K562 (cell line): ENCODE data around the gene DMBT1. TPM values are rescaled to one million over a fixed set of nuclear protein-coding genes. Genes with fewer than 3 reads are reported as not detected.

Source experiments
- ATAC-seq: fragments of 200-7000 bp; cut with Tn5 transposase; 3 replicates; pipeline ENCODE4 v1.9.1; 2020; ENCODE audit warnings: moderate library complexity
- Bru-seq: library from RNA; stranded (reverse); fragments of 400-500 nt; gene quantifications from one replicate; lab custom pipeline; 2021; lab: Mats Ljungman, UMichigan
- BruChase-seq, 2 experiments: library from RNA; stranded (reverse); fragments of 400-500 nt; gene quantifications; one replicate each; lab custom pipeline; 2021; lab: Mats Ljungman, UMichigan
- BruUV-seq: library from RNA; stranded (reverse); fragments of 400-500 nt; replicated peaks from 2 replicates; lab custom pipeline; 2021; lab: Mats Ljungman, UMichigan
- CTCF ChIA-PET: fragments of 300-600 bp; formaldehyde crosslinking; extraction: SDS; loops from one replicate; lab custom pipeline; 2021; ENCODE audit warnings: low intra/inter-chr PET ratio; lab: Yijun Ruan, JAX
- POLR2A ChIA-PET: fragments of 300-600, 350-650 bp; sonication (Branson Sonifier 250); formaldehyde crosslinking; extraction: SDS; loops from one replicate; lab custom pipeline; 2021; ENCODE audit warnings: antibody characterized with exemption, inconsistent platforms; lab: Yijun Ruan, JAX
- DNase-seq, 4 experiments: peaks; one replicate each; pipeline versions ENCODE4 v3.0.0 to v3.0.0-alpha.2; 2011 to 2018; ENCODE audit warnings: low spot score in 3 of 4, mixed read lengths in 3 of 4; ENCODE audit errors: extremely low read depth in 1 of 4
- FAIRE-seq: peaks from 2 replicates; lab custom pipeline; 2011; peaks lifted over from hg19 to GRCh38; lab: Jason Lieb, UNC
- H2AFZ ChIP-seq: 2 replicates; pipeline ENCODE4 v1.6.0; 2011; ENCODE audit warnings: low read depth, low read length, control low read depth, inconsistent platforms
- H3K27ac ChIP-seq: fragments of 200-600 bp; 3 replicates; pipeline ENCODE4 v1.8.0; 2011; ENCODE audit warnings: low read depth, mild to moderate bottlenecking, control low read depth, inconsistent platforms, low read length, moderate library complexity, mixed read lengths; ENCODE audit errors: extremely low read depth
- H3K27me3 ChIP-seq, 2 experiments: fragments of 300-600 bp in 1 of 2; 2 replicates in 1 of 2; 3 replicates in 1 of 2; pipeline versions ENCODE4 v1.6.0 to v1.8.0; 2011; ENCODE audit warnings: inconsistent platforms in 2 of 2, low read length in 2 of 2, mild to moderate bottlenecking in 1 of 2, mixed read lengths in 1 of 2, moderate library complexity in 1 of 2; ENCODE audit not compliant: control insufficient read depth in 2 of 2, insufficient read depth in 2 of 2
- H3K36me3 ChIP-seq: fragments of 300-600 bp; 3 replicates; pipeline ENCODE4 v1.8.0; 2011; ENCODE audit warnings: mild to moderate bottlenecking, low read length, inconsistent platforms; ENCODE audit not compliant: control insufficient read depth, insufficient read depth
- H3K4me1 ChIP-seq, 2 experiments: fragments of 200-600 bp in 1 of 2; replicated peaks in 1 of 2; 2 replicates in 1 of 2; 3 replicates in 1 of 2; pipeline versions ENCODE4 v1.5.1 to v1.8.0; 2011; ENCODE audit warnings: inconsistent platforms in 2 of 2, low read length in 2 of 2, mild to moderate bottlenecking in 1 of 2, mixed read lengths in 1 of 2, moderate library complexity in 1 of 2; ENCODE audit not compliant: control insufficient read depth in 2 of 2, insufficient read depth in 2 of 2
- H3K4me2 ChIP-seq: 2 replicates; pipeline ENCODE4 v1.6.1; 2011; ENCODE audit warnings: low read length, control low read depth, inconsistent platforms, mixed read lengths; ENCODE audit not compliant: insufficient read depth
- H3K4me3 ChIP-seq: fragments of 200-600 bp; sonication (generic), shearing (Covaris generic); 2 replicates; pipeline ENCODE4 v1.5.1; 2016; ENCODE audit warnings: control low read depth, inconsistent platforms
- H3K79me2 ChIP-seq: fragments of 200-600 bp; 3 replicates; pipeline ENCODE4 v1.8.0; 2011; ENCODE audit warnings: low read length, inconsistent platforms; ENCODE audit not compliant: control insufficient read depth, insufficient read depth
- H3K9ac ChIP-seq, 2 experiments: 2 replicates each; pipeline versions ENCODE4 v1.6.0 to v1.6.1; 2011; ENCODE audit warnings: low read depth in 2 of 2, low read length in 2 of 2, control low read depth in 1 of 2, inconsistent platforms in 1 of 2, mild to moderate bottlenecking in 1 of 2, mixed read lengths in 1 of 2; ENCODE audit not compliant: insufficient read depth in 1 of 2
- H3K9me1 ChIP-seq: one replicate; pipeline ENCODE4 v1.6.0; 2011; ENCODE audit warnings: inconsistent platforms, mild to moderate bottlenecking, low read length, moderate library complexity; ENCODE audit not compliant: control insufficient read depth, insufficient read depth
- H3K9me3 ChIP-seq: replicated peaks from 2 replicates; pipeline ENCODE4 v1.5.1; 2011; ENCODE audit warnings: low read depth, low read length, inconsistent platforms; ENCODE audit not compliant: control insufficient read depth, insufficient read depth
- H4K20me1 ChIP-seq: replicated peaks from 2 replicates; pipeline ENCODE4 v1.6.1; 2011; ENCODE audit warnings: low read length, inconsistent platforms, mixed read lengths; ENCODE audit not compliant: control insufficient read depth, insufficient read depth
- CBFA2T2 ChIP-seq: fragments of 450-650 bp; conservative IDR thresholded peaks from 2 replicates; pipeline ENCODE4 v1.6.1; 2017; ENCODE audit warnings: mild to moderate bottlenecking
- CHD1 ChIP-seq: fragments of 200-600 bp; sonication (generic); IDR thresholded peaks from one replicate; pipeline ENCODE4 v1.6.1; 2012; ENCODE audit warnings: mild to moderate bottlenecking, moderate library complexity, low read length, inconsistent platforms
- GATA2 ChIP-seq: sonication (generic); formaldehyde crosslinking; IDR thresholded peaks from 2 replicates; pipeline ENCODE4 v1.4.0; 2020; ENCODE audit warnings: mild to moderate bottlenecking, missing genetic modification reagents
- MAFF ChIP-seq: IDR thresholded peaks from 2 replicates; pipeline ENCODE4 v1.6.1; 2012; ENCODE audit warnings: low read length, improper control_type of control experiment
- NR4A1 ChIP-seq, 2 experiments: fragments of 250-450 bp in 1 of 2; fragments of 450-650 bp in 1 of 2; sonication (Bioruptor Pico) in 1 of 2; IDR thresholded peaks; 2 replicates each; pipeline versions ENCODE4 v1.4.0 to v1.6.1; 2016 to 2020; ENCODE audit warnings: mild to moderate bottlenecking in 2 of 2, missing compliant biosample characterization in 1 of 2, missing genetic modification characterization in 1 of 2, moderate library complexity in 1 of 2
- SMAD4 ChIP-seq: fragments of 250-450 bp; sonication (Bioruptor Pico); conservative IDR thresholded peaks from 2 replicates; pipeline ENCODE4 v1.8.0; 2021; ENCODE audit warnings: inconsistent platforms, mild to moderate bottlenecking, moderate library complexity
- SMARCC2 ChIP-seq: fragments of 450-650 bp; IDR thresholded peaks from 2 replicates; pipeline ENCODE4 v1.6.1; 2017; ENCODE audit warnings: antibody characterized with exemption, moderate library complexity, mild to moderate bottlenecking, low read depth
- STAT6 ChIP-seq: sonication (generic); formaldehyde crosslinking; IDR thresholded peaks from 2 replicates; pipeline ENCODE4 v1.8.1; 2023; ENCODE audit warnings: mild to moderate bottlenecking, missing genetic modification reagents
- ZNF324 ChIP-seq: fragments of 250-450 bp; sonication (Bioruptor Pico); IDR thresholded peaks from 2 replicates; pipeline ENCODE4 v1.4.0; 2020; ENCODE audit warnings: mild to moderate bottlenecking
- WGBS: fragments of 100-300 bp; shearing (Covaris generic); methylation state at CpG from one replicate; pipeline ENCODE4 v1.1.6; 2016; ENCODE audit warnings: low coverage, mixed read lengths; ENCODE audit not compliant: insufficient coverage; ENCODE audit errors: missing lambda C conversion rate; 5-methylcytosine and 5-hydroxymethylcytosine counted together
- in situ Hi-C: fragments of 300-500 bp; cut with MboI; formaldehyde crosslinking; loops from 4 replicates; pipeline ENCODE4 v1.15.0; 2018; ENCODE audit warnings: inconsistent platforms, mixed read lengths
- intact Hi-C: fragments of 100-400 bp; cut with micrococcal nuclease; formaldehyde crosslinking; loops from 2 replicates; pipeline ENCODE4 v1.14.2; 2022
- long read RNA-seq, 3 experiments: library from polyadenylated mRNA in 2 of 3; library from RNA in 1 of 3; unstranded in 2 of 3; stranded (forward) in 1 of 3; transcript quantifications; one replicate each; pipeline ENCODE4 v2.0.0, GENCODE V29; 2019 to 2022
- polyA minus RNA-seq, 3 experiments: library from RNA; depleted of rRNA, polyadenylated mRNA; stranded (reverse); fragments of >200 nt; gene quantifications; 2 replicates each; pipeline ENCODE4 v1.2.3, GENCODE V29; 2011
- polyA plus RNA-seq, 8 experiments: library from polyadenylated mRNA; depleted of rRNA in 4 of 8; stranded (reverse) in 5 of 8; unstranded in 3 of 8; fragments of >200 nt; fragmentation: Nextera tagmentation in 2 of 8; fragmentation: Illumina TruSeq in 1 of 8; extraction: Ambion mirVana in 2 of 8; extraction: Trizol in 1 of 8; gene quantifications; 2 replicates each; pipeline versions ENCODE4 v1.2.1 to v1.2.3, GENCODE V29; 2011 to 2014; ENCODE audit warnings: inconsistent platforms in 1 of 8, missing spikeins in 1 of 8
- total RNA-seq, 7 experiments: library from RNA; depleted of rRNA in 6 of 7; stranded (reverse); fragments of >200 nt in 6 of 7; fragmentation: Illumina TruSeq in 2 of 7; extraction: Trizol in 2 of 7; gene quantifications; 2 replicates each; pipeline versions ENCODE4 v1.2.1 to v1.2.3, GENCODE V29; 2011 to 2021; ENCODE audit warnings: low replicate concordance in 1 of 7

DMBT1 gene
- not detected in 2 replicates for total RNA-seq (2011; cell fraction: chromatin; rRNA removed; ENCODE audit: low replicate concordance)
- total RNA-seq (2011; cell fraction: nucleolus; rRNA removed): not detected in 2 replicates
- not detected in 2 replicates for total RNA-seq (2011; cell fraction: nucleoplasm; rRNA removed)
- total RNA-seq (2014; rRNA removed) (not detected in 2 replicates), total RNA-seq (2014; rRNA removed; fragmentation: Illumina TruSeq; extraction: Trizol) (not detected in 2 replicates), total RNA-seq (2015; rRNA removed; fragmentation: Illumina TruSeq; extraction: Trizol) (not detected in 2 replicates), total RNA-seq (2021) (0.07 TPM in 2 replicates), polyA plus RNA-seq (2011; rRNA removed) (0.01 TPM in 1 of 2 replicates, not detected in the other), polyA plus RNA-seq (2014; fragmentation: Illumina TruSeq; extraction: Trizol) (not detected in 2 replicates), polyA plus RNA-seq (2014; fragmentation: Nextera tagmentation; extraction: Ambion mirVana) (not detected), polyA plus RNA-seq (2014; rRNA removed) (not detected in 2 replicates), polyA minus RNA-seq (2011; rRNA and poly(A)+ RNA removed) (0.04 TPM in 1 of 2 replicates, not detected in the other), Bru-seq, nascent RNA (not detected), BruChase-seq, experiment 1, labeled RNA remaining after a 2-hour chase (not detected), BruChase-seq, experiment 2, labeled RNA remaining after a 6-hour chase (not detected)
- 0.07 TPM in 1 of 2 replicates, not detected in the other for polyA plus RNA-seq (2011; cell fraction: cytosol; rRNA removed)
- polyA plus RNA-seq (2011; cell fraction: nucleus; rRNA removed): 0.30 TPM in 1 of 2 replicates, not detected in the other
- polyA plus RNA-seq (2012): 0.01 TPM in 1 of 2 replicates, not detected in the other
- polyA minus RNA-seq (2011; cell fraction: cytosol; rRNA and poly(A)+ RNA removed): not detected in 2 replicates
- under 0.01 TPM in 1 of 2 replicates, not detected in the other for polyA minus RNA-seq (2011; cell fraction: nucleus; rRNA and poly(A)+ RNA removed)
- long read RNA-seq, experiment 1: 0 reads
- long read RNA-seq, experiment 2: 0 reads
- long read RNA-seq, experiment 3: 0 reads

- 0% methylated on average over 4 of the region's 4 CpGs for WGBS
- Histone ChIP-seq H2AFZ (no peak within 1 kb of the TSS), H3K79me2 (no peaks in the 10 kb centered on the region), H3K36me3 (no peaks in the 10 kb centered on the region), H4K20me1 (no peaks in the 10 kb centered on the region), H3K4me1 (no peaks in the 10 kb centered on the region), H3K4me2 (no peak within 1 kb of the TSS), H3K4me3 (no peak within 1 kb of the TSS), H3K27me3 (peaks cover 0 to 4% of the 10 kb centered on the region in 2 experiments; a peak in 1 of 5 replicates), H3K9ac (no peak within 1 kb of the TSS), H3K9me1 (no peaks in the 10 kb centered on the region), H3K9me3 (no peaks in the 10 kb centered on the region), H3K27ac (no peak within 1 kb of the TSS)
- BruUV-seq: no TSS peak
- DNase-seq (no peak), FAIRE-seq (no peak), ATAC-seq (no peak)
- intact Hi-C loops: loop anchor here (10.0 kb wide), 1 partner anchor 216 kb away; no protein-coding TSS in a partner anchor
- CTCF ChIA-PET: no interaction called here
- POLR2A ChIA-PET: no interaction called here
- TF ChIP-seq NR4A1 (CRISPR knock-in tag; IDR thresholded peaks at IDR 0.05) (no peak), NR4A1 (tag; IDR thresholded peaks at IDR 0.05) (no peak), MAFF (no peak), SMAD4 (no peak), GATA2 (CRISPR knock-in tag) (no peak), CBFA2T2 (no peak), SMARCC2 (no peak), ZNF324 (no peak), STAT6 (CRISPR knock-in tag) (no peak), CHD1 (no peak)
- in situ Hi-C loops: no loop called here
Measured at GRCh38 chr10:122560279-122560804, at the start of gene DMBT1. DMBT1 (plus strand) TSS chr10:122560754; CDS start chr10:122560771, 17 bp downstream.
